ENCODE results near the gene CBLIF. TPM values are rescaled to one million over a fixed set of nuclear protein-coding genes. Genes with fewer than 3 reads are reported as not detected.
"Not testable (repeated sequence)": the region's sequence is repeated elsewhere in the genome, so short reads cannot be mapped to it uniquely, and the experiment has no call there.

The CBLIF gene
- total RNA-seq, 1 donor from 2014 or later: not detected

GRCh38 chr11:59800390-59801025 is 44.8 kb downstream of the CBLIF start:
- DNase-seq (ENCODE audit: low read depth): no peak

- DNase-seq (ENCODE audit: low read depth): no peak
These were observed 50.9 kb downstream of the CBLIF start for GRCh38 chr11:59794417-59794816.

- no peak for DNase-seq (ENCODE audit: low read depth)
These were observed 52.8 kb downstream of the CBLIF start for GRCh38 chr11:59792507-59792906.

GRCh38 chr11:59791639-59792038 is 53.7 kb downstream of the CBLIF start:
- no peak for DNase-seq (ENCODE audit: low read depth)

GRCh38 chr11:59787816-59788215 is 57.5 kb downstream of the CBLIF start:
- DNase-seq (ENCODE audit: low read depth): no peak

GRCh38 chr11:59787255-59787588 is 58.1 kb downstream of the CBLIF start:
- no peak for DNase-seq (ENCODE audit: low read depth)

- DNase-seq (ENCODE audit: low read depth): no peak
These were observed 59.5 kb downstream of the CBLIF start for GRCh38 chr11:59785818-59786217.

- DNase-seq (ENCODE audit: low read depth): not testable (repeated sequence)
These were observed 60.9 kb downstream of the CBLIF start for GRCh38 chr11:59784441-59784840.

- no peak for DNase-seq (ENCODE audit: low read depth)
These were observed 61.6 kb downstream of the CBLIF start for GRCh38 chr11:59783632-59784090.

- no peak for DNase-seq (ENCODE audit: low read depth)
These were observed 63.2 kb downstream of the CBLIF start for GRCh38 chr11:59782080-59782479.

GRCh38 chr11:59779487-59779886 is 65.8 kb downstream of the CBLIF start:
- DNase-seq (ENCODE audit: low read depth): no peak

Other genes starting within 250 kb of the CBLIF start
- gene OSBP, start 229.7 kb downstream of the CBLIF start, total RNA-seq: 23.1 and 28.1 TPM in 2 replicates
- gene PATL1, start 176.5 kb downstream of the CBLIF start, total RNA-seq: 18.2 and 18.3 TPM in 2 replicates
- gene OR10V1, start 131.7 kb downstream of the CBLIF start, total RNA-seq: not detected in 2 replicates
- 18.3 and 19.0 TPM in 2 replicates for gene STX3, start 90.1 kb downstream of the CBLIF start, total RNA-seq
- 35.2 and 42.6 TPM in 2 replicates for gene MRPL16, start 34.7 kb downstream of the CBLIF start, total RNA-seq
- gene TCN1, start 21.0 kb upstream of the CBLIF start, total RNA-seq: not detected in 2 replicates
- not detected in 2 replicates for gene OOSP3, start 33.3 kb upstream of the CBLIF start, total RNA-seq
- not detected in 2 replicates for gene OOSP1, start 92.9 kb upstream of the CBLIF start, total RNA-seq
- gene OOSP4A, start 118.5 kb upstream of the CBLIF start, total RNA-seq: not detected in 2 replicates
- not detected in 2 replicates for gene OOSP4B, start 171.7 kb upstream of the CBLIF start, total RNA-seq
- gene OOSP2, start 194.9 kb upstream of the CBLIF start, total RNA-seq: not detected in 2 replicates
- not detected in 2 replicates for gene MS4A3, start 211.2 kb upstream of the CBLIF start, total RNA-seq
- gene MS4A2, start 243.2 kb upstream of the CBLIF start, total RNA-seq: not detected in 2 replicates

Data from myocyte (in vitro differentiated cells).